PFSK-1 (cell line): ENCODE results near the gene STXBP3.

Experiments used
- FOXP2 ChIP-seq: optimal IDR thresholded peaks from 2 replicates; pipeline ENCODE3; 2011; ENCODE audit warnings: borderline replicate concordance, control low read depth, inconsistent platforms; ENCODE audit not compliant: insufficient read depth; ENCODE audit errors: extremely low read length, extremely low read depth
- POLR2AphosphoS5 ChIP-seq: IDR thresholded peaks from 2 replicates; pipeline ENCODE4 v1.6.1; 2012; ENCODE audit warnings: low read depth, mild to moderate bottlenecking, control low read depth, low read length, moderate library complexity
- SIN3A ChIP-seq: IDR thresholded peaks from 2 replicates; pipeline ENCODE4 v1.6.1; 2012; ENCODE audit warnings: mild to moderate bottlenecking, low read length, moderate library complexity, borderline replicate concordance; ENCODE audit not compliant: insufficient read depth
- TAF1 ChIP-seq: IDR thresholded peaks from 2 replicates; pipeline ENCODE4 v1.6.1; 2012; ENCODE audit warnings: low read length, control low read depth, borderline replicate concordance; ENCODE audit not compliant: insufficient read depth
- TF ChIP-seq, protein P1 (sequence below), 2 experiments: IDR thresholded peaks; 2 replicates each; pipeline versions ENCODE4 v1.6.1 to v1.8.0; 2011 to 2012; ENCODE audit warnings: low read depth in 2 of 2, low read length in 2 of 2, control low read depth in 1 of 2, inconsistent platforms in 1 of 2, mild to moderate bottlenecking in 1 of 2, moderate library complexity in 1 of 2; ENCODE audit not compliant: insufficient read depth in 1 of 2

Gene STXBP3

GRCh38 chr1:108858230-108858950, 111.9 kb downstream of the STXBP3 start:
- TF ChIP-seq TAF1 (no peak), SIN3A (no peak), POLR2AphosphoS5 (no peak), FOXP2 (no peak)
- TF ChIP-seq, protein P1, sequence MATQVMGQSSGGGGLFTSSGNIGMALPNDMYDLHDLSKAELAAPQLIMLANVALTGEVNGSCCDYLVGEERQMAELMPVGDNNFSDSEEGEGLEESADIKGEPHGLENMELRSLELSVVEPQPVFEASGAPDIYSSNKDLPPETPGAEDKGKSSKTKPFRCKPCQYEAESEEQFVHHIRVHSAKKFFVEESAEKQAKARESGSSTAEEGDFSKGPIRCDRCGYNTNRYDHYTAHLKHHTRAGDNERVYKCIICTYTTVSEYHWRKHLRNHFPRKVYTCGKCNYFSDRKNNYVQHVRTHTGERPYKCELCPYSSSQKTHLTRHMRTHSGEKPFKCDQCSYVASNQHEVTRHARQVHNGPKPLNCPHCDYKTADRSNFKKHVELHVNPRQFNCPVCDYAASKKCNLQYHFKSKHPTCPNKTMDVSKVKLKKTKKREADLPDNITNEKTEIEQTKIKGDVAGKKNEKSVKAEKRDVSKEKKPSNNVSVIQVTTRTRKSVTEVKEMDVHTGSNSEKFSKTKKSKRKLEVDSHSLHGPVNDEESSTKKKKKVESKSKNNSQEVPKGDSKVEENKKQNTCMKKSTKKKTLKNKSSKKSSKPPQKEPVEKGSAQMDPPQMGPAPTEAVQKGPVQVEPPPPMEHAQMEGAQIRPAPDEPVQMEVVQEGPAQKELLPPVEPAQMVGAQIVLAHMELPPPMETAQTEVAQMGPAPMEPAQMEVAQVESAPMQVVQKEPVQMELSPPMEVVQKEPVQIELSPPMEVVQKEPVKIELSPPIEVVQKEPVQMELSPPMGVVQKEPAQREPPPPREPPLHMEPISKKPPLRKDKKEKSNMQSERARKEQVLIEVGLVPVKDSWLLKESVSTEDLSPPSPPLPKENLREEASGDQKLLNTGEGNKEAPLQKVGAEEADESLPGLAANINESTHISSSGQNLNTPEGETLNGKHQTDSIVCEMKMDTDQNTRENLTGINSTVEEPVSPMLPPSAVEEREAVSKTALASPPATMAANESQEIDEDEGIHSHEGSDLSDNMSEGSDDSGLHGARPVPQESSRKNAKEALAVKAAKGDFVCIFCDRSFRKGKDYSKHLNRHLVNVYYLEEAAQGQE (IDR thresholded peaks at IDR 0.05; ENCODE audit: insufficient read depth in 1 of 2, low read depth in 2 of 2, low read length in 2 of 2): no peak
